HCT116 (cell line): Measurements from ENCODE around the gene CCDC148. TPM values are rescaled to one million over a fixed set of nuclear protein-coding genes. Genes with fewer than 3 reads are reported as not detected.

Source experiments
- ATAC-seq: fragments of 200-7000 bp; cut with Tn5 transposase; 2 replicates; pipeline ENCODE4 v1.9.1; 2020; ENCODE audit warnings: mild to moderate bottlenecking, moderate library complexity
- BruUV-seq: library from RNA; stranded (reverse); fragments of 400-500 nt; replicated peaks from 2 replicates; lab custom pipeline; 2021; lab: Mats Ljungman, UMichigan
- CTCF ChIA-PET: fragments of 300-600 bp; sonication (Branson Sonifier 250); formaldehyde crosslinking; loops from one replicate; lab custom pipeline; 2021; ENCODE audit warnings: antibody characterized with exemption; lab: Charles Lee
- POLR2A ChIA-PET: fragments of 300-600, 350-600 bp; sonication (Branson Sonifier 250); formaldehyde crosslinking; loops from one replicate; lab custom pipeline; 2021; ENCODE audit warnings: antibody characterized with exemption; lab: Charles Lee
- RAD21 ChIA-PET, 2 experiments: fragments of 300-600 bp; sonication (Branson Sonifier 250); formaldehyde crosslinking; loops; one replicate each; lab custom pipeline; 2023; ENCODE audit warnings: low total read pairs in 2 of 2; ENCODE audit not compliant: uncharacterized antibody in 2 of 2, unreplicated experiment in 2 of 2, low non-redundant PET in 1 of 2; lab: Charles Lee
- DNase-seq: peaks from one replicate; pipeline ENCODE4 v3.0.0-alpha.2; 2010; ENCODE audit warnings: low read depth, low spot score
- H2AFZ ChIP-seq: fragments of 200-600 bp; shearing (Covaris generic), sonication (generic); 2 replicates; pipeline ENCODE4 v1.6.1; 2017; ENCODE audit warnings: low read depth, mixed run types, mixed read lengths, antibody characterized with exemption, low read length; ENCODE audit not compliant: poor library complexity, severe bottlenecking
- H3K27ac ChIP-seq: 2 replicates; pipeline ENCODE4 v1.5.1; 2012; ENCODE audit warnings: low read depth, low read length
- H3K27me3 ChIP-seq: fragments of 200-600 bp; sonication (generic); 2 replicates; pipeline ENCODE4 v1.6.1; 2016; ENCODE audit warnings: mixed run types, low read length, mixed read lengths; ENCODE audit not compliant: insufficient read depth
- H3K36me3 ChIP-seq, 2 experiments: fragments of 200-500 bp in 1 of 2; fragments of 200-600 bp in 1 of 2; sonication (Bioruptor generic) in 1 of 2; sonication (generic) in 1 of 2; 2 replicates each; pipeline versions ENCODE4 v1.5.1 to v1.6.1; 2014 to 2016; ENCODE audit warnings: low read length in 2 of 2, inconsistent platforms in 1 of 2, mixed read lengths in 1 of 2, mixed run types in 1 of 2; ENCODE audit not compliant: insufficient read depth in 2 of 2, control insufficient read depth in 1 of 2
- H3K4me1 ChIP-seq, 2 experiments: fragments of 200-600 bp in 1 of 2; sonication (generic) in 1 of 2; 2 replicates each; pipeline versions ENCODE4 v1.5.1 to v1.6.1; 2012 to 2017; ENCODE audit warnings: low read length in 2 of 2, inconsistent platforms in 1 of 2, mild to moderate bottlenecking in 1 of 2, mixed read lengths in 1 of 2, mixed run types in 1 of 2, moderate library complexity in 1 of 2; ENCODE audit not compliant: insufficient read depth in 2 of 2, control insufficient read depth in 1 of 2
- H3K4me2 ChIP-seq: fragments of 200-600 bp; sonication (generic); 2 replicates; pipeline ENCODE4 v1.6.1; 2017; ENCODE audit warnings: mixed run types, low read length, mixed read lengths
- H3K4me3 ChIP-seq, 2 experiments: fragments of 200-600 bp in 1 of 2; sonication (generic) in 1 of 2; replicated peaks in 1 of 2; 2 replicates each; pipeline ENCODE4 v1.5.1; 2011 to 2016; ENCODE audit warnings: low read length in 2 of 2, control low read depth in 1 of 2, low read depth in 1 of 2, mild to moderate bottlenecking in 1 of 2, mixed read lengths in 1 of 2, mixed run types in 1 of 2
- H3K79me2 ChIP-seq: fragments of 200-600 bp; sonication (generic); 2 replicates; pipeline ENCODE4 v1.6.1; 2017; ENCODE audit warnings: mild to moderate bottlenecking, mixed run types, low read length, moderate library complexity, mixed read lengths; ENCODE audit not compliant: insufficient read depth
- H3K9ac ChIP-seq: fragments of 200-600 bp; sonication (generic); 2 replicates; pipeline ENCODE4 v1.6.1; 2016; ENCODE audit warnings: low read length, mixed read lengths
- H3K9me2 ChIP-seq: fragments of 200-600 bp; sonication (generic), shearing (Covaris generic); 2 replicates; pipeline ENCODE4 v1.6.1; 2017; ENCODE audit warnings: mixed run types, mild to moderate bottlenecking, moderate library complexity; ENCODE audit not compliant: insufficient read depth
- H3K9me3 ChIP-seq, 2 experiments: fragments of 200-500 bp in 1 of 2; fragments of 200-600 bp in 1 of 2; sonication (Bioruptor generic) in 1 of 2; sonication (generic) in 1 of 2; 2 replicates each; pipeline ENCODE4 v1.6.1; 2014 to 2017; ENCODE audit warnings: low read length in 2 of 2, mixed read lengths in 2 of 2, inconsistent platforms in 1 of 2, low read depth in 1 of 2, mild to moderate bottlenecking in 1 of 2, mixed run types in 1 of 2, moderate library complexity in 1 of 2; ENCODE audit not compliant: control insufficient read depth in 1 of 2, insufficient read depth in 1 of 2
- H4K20me1 ChIP-seq: fragments of 200-600 bp; sonication (generic), shearing (Covaris generic); 2 replicates; pipeline ENCODE4 v1.6.1; 2017; ENCODE audit warnings: mixed run types, mild to moderate bottlenecking, moderate library complexity; ENCODE audit not compliant: insufficient read depth
- CBX3 ChIP-seq: IDR thresholded peaks from 2 replicates; pipeline ENCODE4 v1.6.1; 2012; ENCODE audit warnings: low read depth
- CEBPB ChIP-seq: IDR thresholded peaks from 2 replicates; pipeline ENCODE4 v1.6.1; 2012; ENCODE audit warnings: low read depth
- EGR1 ChIP-seq: IDR thresholded peaks from 2 replicates; pipeline ENCODE4 v1.6.1; 2012; ENCODE audit warnings: low read depth
- EZH2phosphoT487 ChIP-seq: fragments of 200-600 bp; IDR thresholded peaks from 2 replicates; pipeline ENCODE4 v1.6.1; 2018; ENCODE audit warnings: antibody characterized with exemption, borderline replicate concordance
- FOSL1 ChIP-seq: IDR thresholded peaks from 2 replicates; pipeline ENCODE4 v1.6.1; 2012; ENCODE audit warnings: low read depth
- JUND ChIP-seq: IDR thresholded peaks from 2 replicates; pipeline ENCODE4 v1.6.1; 2012
- POLR2A ChIP-seq: IDR thresholded peaks from 2 replicates; pipeline ENCODE4 v1.7.0; 2011; ENCODE audit warnings: borderline replicate concordance; ENCODE audit not compliant: insufficient read depth, insufficient read length; ENCODE audit errors: extremely low read depth
- SIN3A ChIP-seq: IDR thresholded peaks from 2 replicates; pipeline ENCODE4 v1.6.1; 2012; ENCODE audit warnings: low read depth
- SP1 ChIP-seq: IDR thresholded peaks from 2 replicates; pipeline ENCODE4 v1.6.1; 2012; ENCODE audit warnings: low read depth
- SRF ChIP-seq: IDR thresholded peaks from 2 replicates; pipeline ENCODE4 v1.6.1; 2012; ENCODE audit warnings: low read depth
- TCF7L2 ChIP-seq: IDR thresholded peaks from 2 replicates; pipeline ENCODE4 v1.7.0; 2011; ENCODE audit warnings: borderline replicate concordance, inconsistent platforms; ENCODE audit not compliant: insufficient read depth, insufficient read length; ENCODE audit errors: extremely low read depth
- YY1 ChIP-seq: IDR thresholded peaks from 2 replicates; pipeline ENCODE4 v1.6.1; 2011; ENCODE audit warnings: low read length, low read depth, moderate library complexity, mild to moderate bottlenecking; ENCODE audit not compliant: insufficient replicate concordance; ENCODE audit errors: extremely low read depth
- ZFX ChIP-seq: fragments of 450-650 bp; IDR thresholded peaks from 2 replicates; pipeline ENCODE4 v1.6.1; 2017
- intact Hi-C: fragments of 100-400 bp; cut with micrococcal nuclease; formaldehyde crosslinking; loops from 2 replicates; pipeline ENCODE4 v1.10.0; 2022
- total RNA-seq: library from RNA; stranded (reverse); gene quantifications from one replicate; pipeline ENCODE4 v1.2.1, GENCODE V29; 2021; ENCODE audit not compliant: unreplicated experiment
- TF ChIP-seq, protein P1 (sequence below): IDR thresholded peaks from 2 replicates; pipeline ENCODE4 v1.6.1; 2012
- TF ChIP-seq, protein P2 (sequence below): IDR thresholded peaks from 2 replicates; pipeline ENCODE4 v1.6.1; 2012; ENCODE audit warnings: low read depth
- TF ChIP-seq, protein P3 (sequence below): IDR thresholded peaks from 2 replicates; pipeline ENCODE4 v1.6.1; 2011; ENCODE audit warnings: mild to moderate bottlenecking, low read length, moderate library complexity; ENCODE audit not compliant: insufficient replicate concordance; ENCODE audit errors: extremely low read depth
- TF ChIP-seq, protein P4 (sequence below): IDR thresholded peaks from 2 replicates; pipeline ENCODE4 v1.6.1; 2012

CCDC148 gene
- total RNA-seq, 1 experiment from 2014 or later = 0.59 TPM

GRCh38 chr2:158214431-158214830 lies 242.1 kb downstream of the CCDC148 start:
- Histone ChIP-seq H3K79me2 (no peaks in the 10 kb centered on the region), H3K4me1 (peaks cover 0 to 6% of the 10 kb centered on the region in 2 experiments; a peak in 1 of 4 replicates), H3K36me3 (no peaks in the 10 kb centered on the region), H3K9me2 (no peaks in the 10 kb centered on the region), H3K9me3 (no peaks in the 10 kb centered on the region), H3K27ac (no peak overlapping the region), H3K27me3 (no peaks in the 10 kb centered on the region), H3K9ac (no peak overlapping the region), H2AFZ (no peak overlapping the region), H4K20me1 (no peaks in the 10 kb centered on the region), H3K4me3 (no peak overlapping the region), H3K4me2 (no peak overlapping the region)
- DNase-seq = no peak
- TF ChIP-seq, protein P1, sequence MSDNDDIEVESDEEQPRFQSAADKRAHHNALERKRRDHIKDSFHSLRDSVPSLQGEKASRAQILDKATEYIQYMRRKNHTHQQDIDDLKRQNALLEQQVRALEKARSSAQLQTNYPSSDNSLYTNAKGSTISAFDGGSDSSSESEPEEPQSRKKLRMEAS = no peak
- TF ChIP-seq SRF (no peak), FOSL1 (peak; percentile 22), EGR1 (no peak)
- ATAC-seq = no peak
- no TSS peak for BruUV-seq
- POLR2A ChIA-PET = no interaction called here
- RAD21 ChIA-PET = no interaction called here
- intact Hi-C loops = no loop called here
- CTCF ChIA-PET = interaction anchor here (1.2 kb wide), 1 partner anchor 510 kb away, joined by 3 read pairs; no protein-coding TSS in a partner anchor

GRCh38 chr2:158213773-158214172 lies 242.8 kb downstream of the CCDC148 start:
- peaks cover 0 to 6% of the 10 kb centered on the region in 2 experiments; a peak in 1 of 4 replicates for H3K4me1 ChIP-seq
- no peaks in the 10 kb centered on the region for H3K36me3 ChIP-seq
- ChIA-PET RAD21 (no interaction called here), CTCF (interaction anchor here (1.2 kb wide), 1 partner anchor 510 kb away, joined by 3 read pairs; no protein-coding TSS in a partner anchor), POLR2A (no interaction called here)
- H2AFZ ChIP-seq = no peak overlapping the region
- ATAC-seq (no peak), DNase-seq (no peak)
- no peak overlapping the region for H3K4me2 ChIP-seq
- H3K27me3 ChIP-seq = no peaks in the 10 kb centered on the region
- no peaks in the 10 kb centered on the region for H3K9me2 ChIP-seq
- H3K9me3 ChIP-seq = no peaks in the 10 kb centered on the region
- H3K79me2 ChIP-seq = no peaks in the 10 kb centered on the region
- BruUV-seq = no TSS peak
- intact Hi-C loops = no loop called here
- H3K9ac ChIP-seq = no peak overlapping the region
- H4K20me1 ChIP-seq = no peaks in the 10 kb centered on the region
- H3K27ac ChIP-seq = no peak overlapping the region
- H3K4me3 ChIP-seq = no peak overlapping the region
- no peak for TF ChIP-seq ZFX
- TF ChIP-seq TCF7L2 = no peak
- TF ChIP-seq SP1 = no peak
- TF ChIP-seq JUND = no peak
- no peak for TF ChIP-seq POLR2A
- TF ChIP-seq, protein P2, sequence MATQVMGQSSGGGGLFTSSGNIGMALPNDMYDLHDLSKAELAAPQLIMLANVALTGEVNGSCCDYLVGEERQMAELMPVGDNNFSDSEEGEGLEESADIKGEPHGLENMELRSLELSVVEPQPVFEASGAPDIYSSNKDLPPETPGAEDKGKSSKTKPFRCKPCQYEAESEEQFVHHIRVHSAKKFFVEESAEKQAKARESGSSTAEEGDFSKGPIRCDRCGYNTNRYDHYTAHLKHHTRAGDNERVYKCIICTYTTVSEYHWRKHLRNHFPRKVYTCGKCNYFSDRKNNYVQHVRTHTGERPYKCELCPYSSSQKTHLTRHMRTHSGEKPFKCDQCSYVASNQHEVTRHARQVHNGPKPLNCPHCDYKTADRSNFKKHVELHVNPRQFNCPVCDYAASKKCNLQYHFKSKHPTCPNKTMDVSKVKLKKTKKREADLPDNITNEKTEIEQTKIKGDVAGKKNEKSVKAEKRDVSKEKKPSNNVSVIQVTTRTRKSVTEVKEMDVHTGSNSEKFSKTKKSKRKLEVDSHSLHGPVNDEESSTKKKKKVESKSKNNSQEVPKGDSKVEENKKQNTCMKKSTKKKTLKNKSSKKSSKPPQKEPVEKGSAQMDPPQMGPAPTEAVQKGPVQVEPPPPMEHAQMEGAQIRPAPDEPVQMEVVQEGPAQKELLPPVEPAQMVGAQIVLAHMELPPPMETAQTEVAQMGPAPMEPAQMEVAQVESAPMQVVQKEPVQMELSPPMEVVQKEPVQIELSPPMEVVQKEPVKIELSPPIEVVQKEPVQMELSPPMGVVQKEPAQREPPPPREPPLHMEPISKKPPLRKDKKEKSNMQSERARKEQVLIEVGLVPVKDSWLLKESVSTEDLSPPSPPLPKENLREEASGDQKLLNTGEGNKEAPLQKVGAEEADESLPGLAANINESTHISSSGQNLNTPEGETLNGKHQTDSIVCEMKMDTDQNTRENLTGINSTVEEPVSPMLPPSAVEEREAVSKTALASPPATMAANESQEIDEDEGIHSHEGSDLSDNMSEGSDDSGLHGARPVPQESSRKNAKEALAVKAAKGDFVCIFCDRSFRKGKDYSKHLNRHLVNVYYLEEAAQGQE = no peak
- no peak for TF ChIP-seq YY1
- TF ChIP-seq FOSL1 = no peak
- TF ChIP-seq SIN3A = no peak
- TF ChIP-seq, protein P3, sequence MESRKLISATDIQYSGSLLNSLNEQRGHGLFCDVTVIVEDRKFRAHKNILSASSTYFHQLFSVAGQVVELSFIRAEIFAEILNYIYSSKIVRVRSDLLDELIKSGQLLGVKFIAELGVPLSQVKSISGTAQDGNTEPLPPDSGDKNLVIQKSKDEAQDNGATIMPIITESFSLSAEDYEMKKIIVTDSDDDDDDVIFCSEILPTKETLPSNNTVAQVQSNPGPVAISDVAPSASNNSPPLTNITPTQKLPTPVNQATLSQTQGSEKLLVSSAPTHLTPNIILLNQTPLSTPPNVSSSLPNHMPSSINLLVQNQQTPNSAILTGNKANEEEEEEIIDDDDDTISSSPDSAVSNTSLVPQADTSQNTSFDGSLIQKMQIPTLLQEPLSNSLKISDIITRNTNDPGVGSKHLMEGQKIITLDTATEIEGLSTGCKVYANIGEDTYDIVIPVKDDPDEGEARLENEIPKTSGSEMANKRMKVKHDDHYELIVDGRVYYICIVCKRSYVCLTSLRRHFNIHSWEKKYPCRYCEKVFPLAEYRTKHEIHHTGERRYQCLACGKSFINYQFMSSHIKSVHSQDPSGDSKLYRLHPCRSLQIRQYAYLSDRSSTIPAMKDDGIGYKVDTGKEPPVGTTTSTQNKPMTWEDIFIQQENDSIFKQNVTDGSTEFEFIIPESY = no peak
- TF ChIP-seq CEBPB = no peak
- no peak for TF ChIP-seq EGR1
- no peak for TF ChIP-seq EZH2phosphoT487
- no peak for TF ChIP-seq CBX3
- TF ChIP-seq, protein P4, sequence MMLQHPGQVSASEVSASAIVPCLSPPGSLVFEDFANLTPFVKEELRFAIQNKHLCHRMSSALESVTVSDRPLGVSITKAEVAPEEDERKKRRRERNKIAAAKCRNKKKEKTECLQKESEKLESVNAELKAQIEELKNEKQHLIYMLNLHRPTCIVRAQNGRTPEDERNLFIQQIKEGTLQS = no peak
